ENCODE data around the gene PARP14. TPM values are rescaled to one million over a fixed set of nuclear protein-coding genes. Genes with fewer than 3 reads are reported as not detected.
"Not testable (repeated sequence)": the region's sequence is repeated elsewhere in the genome, so short reads cannot be mapped to it uniquely, and the experiment has no call there.

Gene PARP14
- total RNA-seq, 1 experiment from 2014 or later: 18.7 TPM

- Histone ChIP-seq H3K27ac (ENCODE audit: low read length) (no peak overlapping the region), H2AFZ (ENCODE audit: low read length) (no peak overlapping the region), H3K79me2 (ENCODE audit: low read length) (no peaks in the 10 kb centered on the region), H3K9me2 (replicated peaks; ENCODE audit: insufficient read depth, low read length) (no peaks in the 10 kb centered on the region), H3K9me3 (ENCODE audit: low read length) (no peaks in the 10 kb centered on the region; the same call in 1 of the 2 replicates), H4K20me1 (ENCODE audit: insufficient read depth, low read depth, low read length) (no peaks in the 10 kb centered on the region), H3K36me3 (ENCODE audit: insufficient read depth, low read length) (peaks cover 8% of the 10 kb centered on the region; the same call in 1 of the 2 replicates), H3K4me2 (ENCODE audit: low read depth, low read length, poor library complexity, severe bottlenecking) (no peak overlapping the region), H3K4me3 (ENCODE audit: low read length) (no peak overlapping the region), H3K4me1 (ENCODE audit: low read length) (peaks cover 33% of the 10 kb centered on the region), H3K9ac (ENCODE audit: low read length) (no peak overlapping the region), H3K27me3 (ENCODE audit: low read length) (no peaks in the 10 kb centered on the region)
- no peak for DNase-seq
Measured at GRCh38 chr3:122692674-122693073, 12.0 kb downstream of the PARP14 start.

GRCh38 chr3:122694966-122695365 is 14.3 kb downstream of the PARP14 start:
- Histone ChIP-seq H3K36me3 (ENCODE audit: insufficient read depth, low read length) (peaks cover 11% of the 10 kb centered on the region; the same call in 1 of the 2 replicates), H3K4me3 (ENCODE audit: low read length) (no peak overlapping the region), H3K9me3 (ENCODE audit: low read length) (no peaks in the 10 kb centered on the region; the same call in 1 of the 2 replicates), H3K27me3 (ENCODE audit: low read length) (no peaks in the 10 kb centered on the region), H3K79me2 (ENCODE audit: low read length) (no peaks in the 10 kb centered on the region), H3K4me1 (ENCODE audit: low read length) (peaks cover 46% of the 10 kb centered on the region), H3K4me2 (ENCODE audit: low read depth, low read length, poor library complexity, severe bottlenecking) (peak overlapping the region; percentile 48), H2AFZ (ENCODE audit: low read length) (no peak overlapping the region), H4K20me1 (ENCODE audit: insufficient read depth, low read depth, low read length) (no peaks in the 10 kb centered on the region), H3K27ac (ENCODE audit: low read length) (no peak overlapping the region), H3K9ac (ENCODE audit: low read length) (no peak overlapping the region), H3K9me2 (replicated peaks; ENCODE audit: insufficient read depth, low read length) (no peaks in the 10 kb centered on the region)
- DNase-seq: peak; percentile 62

GRCh38 chr3:122695927-122696561 is 15.4 kb downstream of the PARP14 start:
- no peaks in the 10 kb centered on the region for H4K20me1 ChIP-seq (ENCODE audit: insufficient read depth, low read depth, low read length)

GRCh38 chr3:122697952-122698620 is 17.4 kb downstream of the PARP14 start:
- peaks cover 42% of the 10 kb centered on the region for H3K4me1 ChIP-seq (ENCODE audit: low read length)
- H3K36me3 ChIP-seq (ENCODE audit: insufficient read depth, low read length): peaks cover 11% of the 10 kb centered on the region; the same call in 1 of the 2 replicates
- H2AFZ ChIP-seq (ENCODE audit: low read length): 0 out of 2 replicates have a peak overlapping the region, but pooled peaks have one; percentile 39
- H3K9me3 ChIP-seq (ENCODE audit: low read length): no peaks in the 10 kb centered on the region; the same call in 1 of the 2 replicates
- H3K27ac ChIP-seq (ENCODE audit: low read length): peak overlapping the region; percentile 35; the same call in 1 of the 2 replicates
- no peak overlapping the region for H3K9ac ChIP-seq (ENCODE audit: low read length)
- H3K27me3 ChIP-seq (ENCODE audit: low read length): no peaks in the 10 kb centered on the region
- peak overlapping the region; percentile 5; the same call in 1 of the 2 replicates for H3K4me3 ChIP-seq (ENCODE audit: low read length)
- H4K20me1 ChIP-seq (ENCODE audit: insufficient read depth, low read depth, low read length): no peaks in the 10 kb centered on the region
- peak overlapping the region; percentile 45 for H3K4me2 ChIP-seq (ENCODE audit: low read depth, low read length, poor library complexity, severe bottlenecking)
- H3K9me2 ChIP-seq (replicated peaks; ENCODE audit: insufficient read depth, low read length): no peaks in the 10 kb centered on the region
- H3K79me2 ChIP-seq (ENCODE audit: low read length): no peaks in the 10 kb centered on the region
- peak; percentile 68 for DNase-seq

More at GRCh38 chr3:122695927-122696561, 15.4 kb downstream of the PARP14 start:
- Histone ChIP-seq H3K4me1 (ENCODE audit: low read length) (peaks cover 46% of the 10 kb centered on the region), H2AFZ (ENCODE audit: low read length) (no peak overlapping the region), H3K9ac (ENCODE audit: low read length) (no peak overlapping the region), H3K9me3 (ENCODE audit: low read length) (no peaks in the 10 kb centered on the region; the same call in 1 of the 2 replicates), H3K79me2 (ENCODE audit: low read length) (no peaks in the 10 kb centered on the region), H3K27ac (ENCODE audit: low read length) (no peak overlapping the region), H3K27me3 (ENCODE audit: low read length) (no peaks in the 10 kb centered on the region), H3K36me3 (ENCODE audit: insufficient read depth, low read length) (peaks cover 11% of the 10 kb centered on the region; the same call in 1 of the 2 replicates), H3K4me2 (ENCODE audit: low read depth, low read length, poor library complexity, severe bottlenecking) (peak overlapping the region; percentile 48), H3K9me2 (replicated peaks; ENCODE audit: insufficient read depth, low read length) (no peaks in the 10 kb centered on the region), H3K4me3 (ENCODE audit: low read length) (no peak overlapping the region)
- DNase-seq: no peak

GRCh38 chr3:122700193-122700592 is 19.6 kb downstream of the PARP14 start:
- no peak for DNase-seq
- no peaks in the 10 kb centered on the region for H3K9me2 ChIP-seq (replicated peaks; ENCODE audit: insufficient read depth, low read length)
- H3K36me3 ChIP-seq (ENCODE audit: insufficient read depth, low read length): peaks cover 11% of the 10 kb centered on the region; the same call in 1 of the 2 replicates
- H3K4me1 ChIP-seq (ENCODE audit: low read length): peaks cover 37% of the 10 kb centered on the region
- H3K4me3 ChIP-seq (ENCODE audit: low read length): no peak overlapping the region
- H3K4me2 ChIP-seq (ENCODE audit: low read depth, low read length, poor library complexity, severe bottlenecking): no peak overlapping the region
- H3K9ac ChIP-seq (ENCODE audit: low read length): no peak overlapping the region
- H2AFZ ChIP-seq (ENCODE audit: low read length): no peak overlapping the region
- no peak overlapping the region for H3K27ac ChIP-seq (ENCODE audit: low read length)
- H3K79me2 ChIP-seq (ENCODE audit: low read length): no peaks in the 10 kb centered on the region
- H3K9me3 ChIP-seq (ENCODE audit: low read length): no peaks in the 10 kb centered on the region; the same call in 1 of the 2 replicates
- no peaks in the 10 kb centered on the region for H4K20me1 ChIP-seq (ENCODE audit: insufficient read depth, low read depth, low read length)
- no peaks in the 10 kb centered on the region for H3K27me3 ChIP-seq (ENCODE audit: low read length)

GRCh38 chr3:122705379-122705778 is 24.7 kb downstream of the PARP14 start:
- Histone ChIP-seq H3K9ac (ENCODE audit: low read length) (no peak overlapping the region), H3K27me3 (ENCODE audit: low read length) (no peaks in the 10 kb centered on the region), H3K27ac (ENCODE audit: low read length) (no peak overlapping the region), H3K9me3 (ENCODE audit: low read length) (no peaks in the 10 kb centered on the region), H3K36me3 (ENCODE audit: insufficient read depth, low read length) (no peaks in the 10 kb centered on the region), H4K20me1 (ENCODE audit: insufficient read depth, low read depth, low read length) (no peaks in the 10 kb centered on the region), H3K4me1 (ENCODE audit: low read length) (no peaks in the 10 kb centered on the region), H3K79me2 (ENCODE audit: low read length) (no peaks in the 10 kb centered on the region), H2AFZ (ENCODE audit: low read length) (no peak overlapping the region), H3K4me2 (ENCODE audit: low read depth, low read length, poor library complexity, severe bottlenecking) (no peak overlapping the region), H3K9me2 (replicated peaks; ENCODE audit: insufficient read depth, low read length) (no peaks in the 10 kb centered on the region), H3K4me3 (ENCODE audit: low read length) (no peak overlapping the region)
- no peak for DNase-seq

- not testable (repeated sequence) for H3K9me3 ChIP-seq (ENCODE audit: low read length); H2AFZ ChIP-seq (ENCODE audit: low read length); H3K79me2 ChIP-seq (ENCODE audit: low read length); H3K4me2 ChIP-seq (ENCODE audit: low read depth, low read length, poor library complexity, severe bottlenecking); H3K9ac ChIP-seq (ENCODE audit: low read length); H3K27ac ChIP-seq (ENCODE audit: low read length); H3K27me3 ChIP-seq (ENCODE audit: low read length); H3K4me3 ChIP-seq (ENCODE audit: low read length); H4K20me1 ChIP-seq (ENCODE audit: insufficient read depth, low read depth, low read length); H3K4me1 ChIP-seq (ENCODE audit: low read length); DNase-seq; H3K9me2 ChIP-seq (replicated peaks; ENCODE audit: insufficient read depth, low read length); H3K36me3 ChIP-seq (ENCODE audit: insufficient read depth, low read length)
Measured at GRCh38 chr3:122710616-122711251, 30.1 kb downstream of the PARP14 start.

GRCh38 chr3:122714273-122714672 is 33.6 kb downstream of the PARP14 start:
- Histone ChIP-seq H3K4me3 (ENCODE audit: low read length) (no peak overlapping the region), H3K4me1 (ENCODE audit: low read length) (no peaks in the 10 kb centered on the region), H3K9me3 (ENCODE audit: low read length) (no peaks in the 10 kb centered on the region), H3K79me2 (ENCODE audit: low read length) (no peaks in the 10 kb centered on the region), H3K9ac (ENCODE audit: low read length) (no peak overlapping the region), H3K27ac (ENCODE audit: low read length) (no peak overlapping the region), H3K9me2 (replicated peaks; ENCODE audit: insufficient read depth, low read length) (no peaks in the 10 kb centered on the region), H4K20me1 (ENCODE audit: insufficient read depth, low read depth, low read length) (no peaks in the 10 kb centered on the region), H3K4me2 (ENCODE audit: low read depth, low read length, poor library complexity, severe bottlenecking) (no peak overlapping the region), H2AFZ (ENCODE audit: low read length) (no peak overlapping the region), H3K27me3 (ENCODE audit: low read length) (no peaks in the 10 kb centered on the region), H3K36me3 (ENCODE audit: insufficient read depth, low read length) (no peaks in the 10 kb centered on the region)
- no peak for DNase-seq

Data from Karpas-422 (cell line).